Stimulated activated CD4-positive, alpha-beta T cell treated with anti-CD3 and anti-CD28 coated beads, TNF-alpha, amount 100 ng/mL, for 24 hours (primary cell): Measurements from ENCODE around the gene ARMC12.

Source experiments
- DNase-seq, 3 experiments: peaks; one replicate each; pipeline ENCODE4 v3.0.0-alpha.2; 2020; ENCODE audit warnings: low read depth in 3 of 3

Gene ARMC12

GRCh38 chr6:35718375-35718736 lies 18.5 kb upstream of the ARMC12 start:
- DNase-seq, result no peak

GRCh38 chr6:35718911-35719381 lies 17.9 kb upstream of the ARMC12 start:
- DNase-seq, result peak in 1 of 3 experiments; percentile 42

GRCh38 chr6:35719404-35719829 lies 17.4 kb upstream of the ARMC12 start:
- DNase-seq, result no peak

GRCh38 chr6:35719830-35720733 lies 16.8 kb upstream of the ARMC12 start:
- DNase-seq, result peak in 1 of 3 experiments; percentile 41

GRCh38 chr6:35722121-35722761 lies 14.6 kb upstream of the ARMC12 start:
- no peak for DNase-seq

GRCh38 chr6:35723587-35723986 lies 13.2 kb upstream of the ARMC12 start:
- DNase-seq, result no peak

GRCh38 chr6:35724059-35724458 lies 12.8 kb upstream of the ARMC12 start:
- DNase-seq, result no peak

GRCh38 chr6:35724471-35724870 lies 12.4 kb upstream of the ARMC12 start:
- DNase-seq, result no peak

GRCh38 chr6:35725081-35725708 lies 11.6 kb upstream of the ARMC12 start:
- no peak for DNase-seq

GRCh38 chr6:35725721-35726438 lies 11.0 kb upstream of the ARMC12 start:
- DNase-seq, result no peak

GRCh38 chr6:35727231-35727934 lies 9.4 kb upstream of the ARMC12 start:
- no peak for DNase-seq

GRCh38 chr6:35727935-35728682 lies 8.7 kb upstream of the ARMC12 start:
- DNase-seq, result peak; percentile 53 to 83 (median 60)

- DNase-seq, result peak in 1 of 3 experiments; percentile 24
These were observed 7.9 kb upstream of the ARMC12 start for GRCh38 chr6:35728683-35729678.

GRCh38 chr6:35729722-35730121 lies 7.1 kb upstream of the ARMC12 start:
- no peak for DNase-seq

- DNase-seq, result no peak
These were observed 6.0 kb upstream of the ARMC12 start for GRCh38 chr6:35730745-35731413.

- peak; percentile 84 to 95 (median 84) for DNase-seq
These were observed 5.5 kb upstream of the ARMC12 start for GRCh38 chr6:35731414-35731735.

- DNase-seq, result peak; percentile 86 to 96 (median 93)
These were observed 4.9 kb upstream of the ARMC12 start for GRCh38 chr6:35731736-35732532.

- no peak for DNase-seq
These were observed 3.2 kb upstream of the ARMC12 start for GRCh38 chr6:35733633-35734032.
